HG03280 (cell line): Measurements from ENCODE around the gene CASP6.

Source experiments
- ATAC-seq: cut with Tn5 transposase; IDR thresholded peaks from one replicate; pipeline ENCODE4 v1.9.1; 2021; ENCODE audit warnings: mild to moderate bottlenecking, moderate library complexity; ENCODE audit not compliant: unreplicated experiment

CASP6 gene

GRCh38 chr4:109702950-109703663 is at the start of gene CASP6:
CASP6 (minus strand) TSS chr4:109703445; CDS start chr4:109703395, 50 bp downstream.
- ATAC-seq = peak; percentile 83

DNA sequence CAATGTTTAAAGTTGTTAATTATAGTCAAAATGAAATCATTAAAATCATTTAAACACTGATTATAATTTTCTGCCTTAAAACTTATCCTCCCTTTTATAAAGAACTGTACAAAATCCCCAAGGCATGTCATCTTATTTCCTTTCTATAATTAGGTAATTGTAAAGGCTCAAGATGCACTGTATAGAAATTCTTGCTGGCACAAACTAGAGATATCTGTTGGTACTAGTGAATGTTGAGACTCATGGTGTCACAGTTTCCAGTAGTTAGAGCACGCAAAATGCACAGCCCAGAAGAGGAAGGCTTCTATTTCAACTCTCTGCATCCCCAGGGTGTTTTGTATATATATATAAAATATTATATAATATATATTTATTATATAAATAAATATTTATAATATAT is 49.3 kb upstream of the CASP6 start:
- no peak for ATAC-seq

- ATAC-seq = no peak
Observed at GRCh38 chr4:109751852-109752251, 48.6 kb upstream of the CASP6 start.

DNA sequence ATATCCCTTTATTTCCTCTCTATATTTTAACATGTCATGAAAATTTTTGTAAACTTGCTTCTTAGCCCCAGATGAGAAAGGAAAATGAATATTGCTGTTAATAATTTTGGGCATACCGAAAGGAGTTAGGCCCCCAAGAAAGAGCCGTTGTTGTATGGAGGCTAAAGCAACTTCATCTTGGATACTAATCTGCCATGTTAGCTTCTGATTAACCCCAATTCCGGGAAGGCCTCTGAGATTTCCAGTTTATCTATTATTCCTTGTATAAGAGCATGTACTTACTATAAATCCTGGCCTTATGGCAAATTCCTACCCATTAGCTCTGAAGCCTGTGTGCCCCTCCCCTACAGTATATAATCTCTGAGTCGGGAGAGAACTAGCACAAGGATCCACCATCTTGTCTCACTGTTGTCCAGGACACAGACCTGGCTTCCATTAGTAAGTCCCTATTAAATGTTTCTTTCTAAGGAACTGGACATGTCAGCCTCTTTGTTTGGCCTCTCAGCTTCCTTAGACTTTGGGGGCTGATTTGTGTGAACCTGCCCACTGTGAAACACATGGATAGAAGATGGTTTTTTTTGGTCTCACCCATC is 47.5 kb upstream of the CASP6 start:
- no peak for ATAC-seq

GRCh38 chr4:109749388-109750082 is 46.3 kb upstream of the CASP6 start:
- ATAC-seq = no peak

- no peak for ATAC-seq
Observed at GRCh38 chr4:109748114-109748513, 44.9 kb upstream of the CASP6 start.

- ATAC-seq = no peak
Observed at GRCh38 chr4:109746728-109747127, 43.5 kb upstream of the CASP6 start.

DNA sequence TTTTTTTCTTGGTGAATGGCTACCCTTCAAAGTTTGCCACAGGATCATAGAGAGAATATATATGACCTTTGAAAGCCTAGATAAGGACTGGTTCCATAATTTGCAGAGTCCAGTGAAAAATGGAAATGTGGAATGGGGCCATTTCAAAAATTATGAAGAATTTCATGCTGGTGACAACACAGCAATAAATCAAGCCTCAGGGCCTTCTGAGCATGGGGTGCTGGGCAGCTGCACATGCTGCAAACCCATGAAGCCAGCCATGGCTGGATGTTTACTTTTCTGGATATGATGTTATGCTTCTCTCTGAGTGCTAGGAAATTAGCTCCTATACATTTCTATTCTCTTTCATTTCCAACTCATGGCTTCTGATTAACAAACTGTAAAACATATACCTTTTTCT is 42.6 kb upstream of the CASP6 start:
- no peak for ATAC-seq

DNA sequence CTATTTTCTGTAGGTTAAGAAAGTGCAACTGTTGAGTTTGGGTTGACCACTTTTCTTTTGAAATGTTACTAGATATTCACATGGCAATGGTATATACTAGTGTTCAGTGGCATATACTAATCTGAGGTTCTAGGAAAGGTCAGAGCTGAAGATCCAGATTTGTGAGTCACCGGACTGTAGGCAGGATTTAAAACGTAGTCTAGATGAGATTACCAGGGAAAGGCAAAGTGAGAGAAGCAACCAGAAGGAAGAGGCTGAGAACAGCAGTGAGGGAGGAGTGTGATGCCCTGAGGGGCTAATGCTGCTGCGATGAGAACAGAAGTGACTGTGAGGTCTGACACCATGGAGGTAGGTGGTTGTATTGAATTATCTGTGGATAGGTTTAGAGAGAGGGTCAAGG is 36.3 kb upstream of the CASP6 start:
- no peak for ATAC-seq

DNA sequence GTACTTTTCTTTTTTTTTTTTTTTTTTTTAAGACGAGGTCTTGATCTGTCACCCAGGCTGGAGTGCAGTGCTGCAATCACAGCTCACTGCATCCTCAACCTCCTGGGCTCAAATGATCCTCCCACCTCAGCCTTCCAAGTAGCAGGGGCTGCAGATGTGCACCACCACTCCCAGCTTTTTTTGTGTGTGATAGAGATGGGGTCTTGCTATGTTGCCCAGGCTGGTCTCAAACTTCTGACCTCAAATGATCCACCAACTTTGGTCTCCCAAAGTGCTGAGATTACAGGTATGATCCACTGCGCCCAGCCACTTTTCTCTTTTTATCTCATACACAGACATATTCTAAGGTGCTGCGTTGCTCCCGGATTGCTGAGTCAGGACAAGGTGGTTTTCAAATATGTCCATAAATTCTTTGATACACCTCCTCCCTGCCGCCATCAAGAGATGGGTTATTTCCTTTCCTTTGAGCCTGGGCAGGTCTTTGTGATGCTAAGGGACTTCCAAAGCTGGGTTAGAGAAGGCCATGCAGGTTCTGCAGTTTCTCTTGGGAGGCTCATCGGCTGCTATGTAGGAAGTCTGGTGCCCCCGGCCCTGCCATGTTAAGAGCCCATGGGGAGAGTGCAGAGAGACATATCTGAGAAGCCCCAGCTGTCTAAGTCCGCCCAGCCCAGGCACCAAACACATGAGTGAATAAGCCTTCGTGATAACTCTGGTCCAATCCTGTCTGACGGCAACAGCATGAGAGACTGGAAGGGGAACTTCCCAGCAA is 35.0 kb upstream of the CASP6 start:
- ATAC-seq = no peak

DNA sequence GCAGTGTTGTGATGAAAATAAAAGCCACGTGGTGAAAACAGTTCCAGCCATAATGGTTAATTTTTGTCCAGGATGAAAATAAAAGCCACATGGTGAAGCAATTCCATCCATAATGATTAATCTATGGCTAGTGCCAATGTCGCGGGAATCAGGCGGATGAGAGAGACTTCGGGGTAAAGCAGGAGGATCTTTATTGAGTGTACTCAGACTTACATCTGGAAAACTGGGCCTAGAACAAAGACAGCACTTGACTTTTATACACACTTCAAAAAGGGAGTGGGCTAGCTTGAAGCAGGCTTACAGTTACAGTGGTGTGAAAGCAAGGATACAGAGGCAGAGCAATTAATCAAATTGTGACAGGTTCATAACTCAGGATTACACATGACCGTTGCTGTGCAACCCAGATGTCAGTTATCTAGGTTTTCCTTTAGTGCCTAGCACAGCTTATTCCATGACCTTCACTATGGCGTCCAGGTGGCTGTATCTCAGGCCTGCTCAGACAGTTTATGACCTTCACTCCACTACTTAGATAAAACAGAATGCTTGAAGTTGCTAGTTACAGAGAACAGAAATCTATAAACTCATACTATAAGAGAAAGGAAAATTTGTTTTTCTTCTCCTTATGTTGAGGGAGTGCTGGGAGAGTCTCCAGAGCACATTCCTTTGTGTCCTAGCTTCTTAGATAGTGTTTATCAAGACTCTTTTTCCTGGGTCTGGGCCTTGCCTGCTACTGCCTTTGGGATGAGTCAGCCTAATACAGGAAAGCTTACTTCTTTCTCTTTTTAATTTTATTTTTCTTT is 32.5 kb upstream of the CASP6 start:
- ATAC-seq = no peak

DNA sequence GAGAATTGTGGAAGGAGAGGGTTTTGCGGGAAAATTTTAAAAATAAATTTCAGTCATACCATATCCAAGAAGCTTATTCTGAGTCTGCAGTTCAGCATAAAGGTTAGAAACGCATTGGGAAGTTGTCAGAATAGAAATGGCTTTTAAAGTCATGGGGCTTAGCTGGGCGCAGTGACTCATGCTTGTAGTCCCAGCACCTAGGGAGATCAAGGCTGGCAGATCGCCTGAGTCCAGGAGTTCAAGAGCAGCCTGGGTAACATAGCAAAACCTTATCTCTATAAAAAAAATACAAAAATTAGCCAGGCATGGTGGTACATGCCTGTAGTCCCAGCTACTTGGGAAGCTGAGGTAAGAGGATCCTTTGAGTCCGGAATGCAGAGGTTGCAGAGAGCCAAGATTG is 30.5 kb upstream of the CASP6 start:
- ATAC-seq = no peak

- no peak for ATAC-seq
Observed at GRCh38 chr4:109730619-109731545, 27.6 kb upstream of the CASP6 start.

DNA sequence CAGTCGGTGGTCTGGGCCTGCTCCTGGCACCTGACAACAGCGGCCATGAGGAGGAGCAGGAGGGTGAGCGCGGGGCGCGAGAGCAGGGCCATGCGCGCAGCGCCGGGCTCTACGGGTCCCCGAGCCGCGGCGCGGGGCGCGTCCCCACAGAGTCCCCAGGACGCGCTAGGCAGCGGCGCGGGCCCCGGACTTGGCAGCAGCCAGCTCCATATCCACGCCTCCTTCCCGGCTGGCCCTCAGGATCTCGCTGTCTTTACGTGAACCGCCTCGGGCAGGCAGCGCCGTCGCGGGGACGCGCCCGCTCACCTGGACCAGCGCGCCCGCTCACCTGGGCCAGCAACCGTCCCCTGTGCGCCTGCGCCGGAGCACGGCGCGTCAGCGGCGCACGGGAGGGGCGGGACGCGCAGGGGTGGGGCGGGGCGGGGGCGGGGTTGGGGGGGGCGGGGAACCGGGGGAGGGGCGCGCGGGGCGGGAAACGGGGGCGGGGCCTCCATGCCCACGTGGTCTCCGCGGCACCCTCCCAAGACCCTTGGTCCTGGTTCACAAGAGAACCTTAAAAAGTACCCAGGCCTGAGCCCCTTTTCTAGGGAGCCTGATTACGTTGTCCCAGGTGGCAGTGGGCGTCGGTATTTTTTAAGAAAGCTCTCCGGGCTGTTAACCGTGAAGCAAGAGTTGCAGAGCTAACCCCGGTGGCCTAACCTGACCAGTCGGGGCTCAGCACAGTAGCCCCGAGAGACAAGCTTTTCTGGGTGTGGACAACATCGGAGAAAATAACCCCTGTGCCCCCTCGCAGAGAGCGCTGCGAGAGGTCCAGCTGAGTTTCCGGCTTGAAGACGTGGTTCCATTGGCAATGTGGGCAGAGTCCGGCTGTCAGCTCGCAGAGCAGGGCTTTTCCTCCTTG is 26.7 kb upstream of the CASP6 start, which contains the start of gene PLA2G12A:
Gene PLA2G12A (minus strand): TSS at position 353 of the 901 bp plus-strand sequence. CDS start 261 bp downstream, at position 92.
- peak; percentile 84 for ATAC-seq

- ATAC-seq = peak; percentile 26
Observed at GRCh38 chr4:109729117-109729717, 26.0 kb upstream of the CASP6 start.

- no peak for ATAC-seq
Observed at GRCh38 chr4:109728385-109728784, 25.1 kb upstream of the CASP6 start.

DNA sequence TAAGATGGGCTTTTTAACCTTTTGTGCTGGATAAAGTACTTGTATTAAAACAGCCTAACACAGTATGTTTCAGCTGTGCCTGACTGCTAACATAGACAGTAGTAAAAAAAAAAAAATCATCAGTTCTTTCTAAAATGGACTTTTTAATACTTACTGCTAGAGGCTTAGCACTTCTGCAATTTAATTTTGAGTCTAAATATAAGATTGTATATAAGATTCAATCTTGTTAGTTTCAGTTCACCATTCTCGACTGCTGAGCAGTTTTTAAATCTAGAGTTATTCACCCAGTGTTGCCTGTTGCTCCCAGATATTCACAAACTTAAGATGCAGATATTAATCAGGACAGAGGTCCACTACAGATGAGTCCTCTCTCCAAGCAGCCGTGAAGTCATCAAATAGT is 19.9 kb upstream of the CASP6 start:
- ATAC-seq = no peak

DNA sequence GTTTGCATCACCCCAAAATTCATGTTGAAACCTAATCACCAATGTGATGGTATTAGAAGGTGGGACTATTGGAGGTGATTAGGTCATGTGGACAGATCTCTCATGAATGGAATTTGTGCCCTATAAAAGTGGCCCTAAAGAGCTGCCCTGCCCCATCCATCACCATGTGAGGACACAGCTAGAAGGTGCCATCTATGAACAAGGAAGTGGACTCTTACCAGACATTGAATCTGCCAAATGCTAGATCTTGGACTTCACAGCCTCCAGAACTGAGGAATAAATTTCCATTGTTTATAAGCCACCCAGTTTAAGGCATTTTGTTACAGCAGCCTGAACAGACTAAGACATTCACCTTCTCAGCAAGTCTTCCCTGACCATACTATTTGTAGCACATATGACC is 19.1 kb upstream of the CASP6 start:
- ATAC-seq = no peak
